K562 (cell line): ENCODE data around the gene CYP1B1.

Source experiments
- EZH2 ChIP-seq: IDR thresholded peaks from 2 replicates; pipeline ENCODE4 v1.6.1; 2012; ENCODE audit warnings: low read depth, mild to moderate bottlenecking, inconsistent platforms, low read length, borderline replicate concordance
- FOXJ3 ChIP-seq: sonication (generic); formaldehyde crosslinking; IDR thresholded peaks from 2 replicates; pipeline ENCODE4 v1.4.0; 2020; ENCODE audit warnings: mild to moderate bottlenecking, missing genetic modification reagents
- KDM4B ChIP-seq, 2 experiments: fragments of 450-650 bp in 1 of 2; sonication (generic) in 1 of 2; IDR thresholded peaks; 2 replicates each; pipeline ENCODE4 v1.6.1; 2016 to 2017; ENCODE audit warnings: borderline replicate concordance in 2 of 2, antibody characterized with exemption in 1 of 2, low read depth in 1 of 2, mild to moderate bottlenecking in 1 of 2
- MAFG ChIP-seq: fragments of 450-650 bp; conservative IDR thresholded peaks from 2 replicates; pipeline ENCODE4 v1.6.1; 2016; ENCODE audit warnings: missing genetic modification characterization, missing compliant biosample characterization
- SMC3 ChIP-seq: conservative IDR thresholded peaks from 2 replicates; pipeline ENCODE4 v1.6.1; 2011; ENCODE audit warnings: low read depth, low read length, improper control_type of control experiment; ENCODE audit not compliant: insufficient read depth
- ZNF224 ChIP-seq: sonication (generic); formaldehyde crosslinking; IDR thresholded peaks from 2 replicates; pipeline ENCODE4 v1.8.0; 2022; ENCODE audit warnings: mild to moderate bottlenecking, missing genetic modification reagents
- ZNF274 ChIP-seq: IDR thresholded peaks from 2 replicates; pipeline ENCODE4 v1.6.1; 2011; ENCODE audit warnings: low read depth, mild to moderate bottlenecking, low read length, moderate library complexity, borderline replicate concordance
- ZNF589 ChIP-seq: fragments of 200-800 bp; sonication (Bioruptor generic); IDR thresholded peaks from 2 replicates; pipeline ENCODE4 v1.6.1; 2016; ENCODE audit warnings: low read depth, missing genetic modification characterization, missing compliant biosample characterization

DNA sequence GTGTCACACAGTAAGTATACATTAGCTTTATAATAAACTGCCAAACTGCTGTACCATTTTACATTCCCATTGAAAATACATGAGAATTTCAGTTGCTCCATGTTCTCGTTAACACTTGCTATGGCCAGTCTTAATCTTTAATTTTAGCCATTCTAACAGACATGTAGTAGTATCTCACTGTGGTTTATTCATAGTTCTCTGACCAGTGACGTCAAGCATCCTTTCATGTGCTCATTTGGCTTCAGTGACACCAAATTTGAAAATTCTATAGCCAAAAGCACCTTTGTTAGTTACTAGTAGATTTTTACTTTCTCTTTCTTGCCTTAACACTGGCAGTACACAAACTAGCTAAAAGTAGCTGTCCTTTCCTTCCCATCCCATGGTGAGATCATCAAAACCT is 43.0 kb downstream of the CYP1B1 start:
- TF ChIP-seq FOXJ3 (CRISPR knock-in tag) (no peak), ZNF224 (no peak), EZH2 (no peak), ZNF589 (CRISPR knock-in tag) (no peak), SMC3 (no peak), MAFG (tag) (no peak), KDM4B (IDR thresholded peaks at IDR 0.05; ENCODE audit: borderline replicate concordance in 2 of 2, low read depth in 1 of 2) (no peak), ZNF274 (no peak)
